ENCODE data around the gene TEAD1.

- no peak for TF ChIP-seq CTCF (IDR thresholded peaks at IDR 0.05)
- TF ChIP-seq POLR2A (IDR thresholded peaks at IDR 0.05), result no peak
Measured at GRCh38 chr11:12787847-12788246, 113.6 kb downstream of the TEAD1 start.
